Aortic smooth muscle cell (primary cell): ENCODE data around the gene KCNK18. TPM values are rescaled to one million over a fixed set of nuclear protein-coding genes. Genes with fewer than 3 reads are reported as not detected.

ENCODE experiments used
- total RNA-seq: library from RNA; depleted of rRNA; stranded (reverse); fragments of >200 nt; gene quantifications from 2 replicates; pipeline ENCODE4 v1.2.3, GENCODE V29; 2014

The KCNK18 gene
- total RNA-seq = not detected in 2 replicates

GRCh38 chr10:117197189-117197588, at the start of gene KCNK18:
Gene KCNK18 (plus strand): TSS chr10:117197489. CDS start chr10:117197489, 0 bp downstream.

GRCh38 chr10:117240621-117241529, 43.6 kb downstream of the KCNK18 start, which contains the start of gene SLC18A2:
Gene SLC18A2 (plus strand): TSS chr10:117241114. CDS start chr10:117241694, 580 bp downstream.

Other genes with a start within 250 kb of the KCNK18 start
- 1.2 and 2.1 TPM in 2 replicates for gene SHTN1, start 192.3 kb upstream of the KCNK18 start, total RNA-seq
- not detected in 2 replicates for gene VAX1, start 59.2 kb upstream of the KCNK18 start, total RNA-seq
- gene SLC18A2, start 43.6 kb downstream of the KCNK18 start, total RNA-seq = not detected in 2 replicates
- gene PDZD8, start 178.0 kb downstream of the KCNK18 start, total RNA-seq = 15.9 and 18.8 TPM in 2 replicates